ENCODE data around the gene ACSL3. TPM values are rescaled to one million over a fixed set of nuclear protein-coding genes. Genes with fewer than 3 reads are reported as not detected.

The ACSL3 gene
- total and polyA plus RNA-seq, 2 experiments from 2014 or later, result 108 to 148 TPM

DNA sequence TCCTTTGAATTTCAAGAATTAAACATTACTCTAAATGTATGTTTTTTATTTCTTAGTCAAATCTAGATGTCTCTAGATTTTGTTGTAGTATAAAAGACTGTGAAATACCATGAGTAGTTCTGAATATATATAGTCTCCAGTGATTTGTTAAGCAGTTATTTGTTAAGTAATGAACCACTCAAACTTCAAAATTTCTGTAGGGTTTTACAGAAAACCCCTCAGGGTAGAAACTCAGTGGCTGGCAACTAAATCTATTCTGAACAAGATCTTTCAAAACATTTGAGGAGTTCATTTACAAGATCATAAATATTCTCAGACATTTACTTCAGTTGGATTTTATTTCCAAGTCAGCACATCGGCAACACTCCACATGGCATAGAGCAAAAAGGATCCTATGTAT lies 35.8 kb upstream of the ACSL3 start:
- Histone ChIP-seq H3K9me3 (ENCODE audit: low read depth) (no peaks in the 10 kb centered on the region), H3K27me3 (no peaks in the 10 kb centered on the region), H3K4me1 (ENCODE audit: low read depth) (peaks cover 3% of the 10 kb centered on the region), H3K27ac (no peak overlapping the region), H3K36me3 (no peaks in the 10 kb centered on the region), H3K4me3 (no peak overlapping the region)
- no peak for DNase-seq (ENCODE audit: low read depth in 1 of 2, low spot score in 1 of 2)
- TF ChIP-seq, protein P1, sequence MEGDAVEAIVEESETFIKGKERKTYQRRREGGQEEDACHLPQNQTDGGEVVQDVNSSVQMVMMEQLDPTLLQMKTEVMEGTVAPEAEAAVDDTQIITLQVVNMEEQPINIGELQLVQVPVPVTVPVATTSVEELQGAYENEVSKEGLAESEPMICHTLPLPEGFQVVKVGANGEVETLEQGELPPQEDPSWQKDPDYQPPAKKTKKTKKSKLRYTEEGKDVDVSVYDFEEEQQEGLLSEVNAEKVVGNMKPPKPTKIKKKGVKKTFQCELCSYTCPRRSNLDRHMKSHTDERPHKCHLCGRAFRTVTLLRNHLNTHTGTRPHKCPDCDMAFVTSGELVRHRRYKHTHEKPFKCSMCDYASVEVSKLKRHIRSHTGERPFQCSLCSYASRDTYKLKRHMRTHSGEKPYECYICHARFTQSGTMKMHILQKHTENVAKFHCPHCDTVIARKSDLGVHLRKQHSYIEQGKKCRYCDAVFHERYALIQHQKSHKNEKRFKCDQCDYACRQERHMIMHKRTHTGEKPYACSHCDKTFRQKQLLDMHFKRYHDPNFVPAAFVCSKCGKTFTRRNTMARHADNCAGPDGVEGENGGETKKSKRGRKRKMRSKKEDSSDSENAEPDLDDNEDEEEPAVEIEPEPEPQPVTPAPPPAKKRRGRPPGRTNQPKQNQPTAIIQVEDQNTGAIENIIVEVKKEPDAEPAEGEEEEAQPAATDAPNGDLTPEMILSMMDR (IDR thresholded peaks at IDR 0.05; ENCODE audit: low read depth, low read length), result no peak

DNA sequence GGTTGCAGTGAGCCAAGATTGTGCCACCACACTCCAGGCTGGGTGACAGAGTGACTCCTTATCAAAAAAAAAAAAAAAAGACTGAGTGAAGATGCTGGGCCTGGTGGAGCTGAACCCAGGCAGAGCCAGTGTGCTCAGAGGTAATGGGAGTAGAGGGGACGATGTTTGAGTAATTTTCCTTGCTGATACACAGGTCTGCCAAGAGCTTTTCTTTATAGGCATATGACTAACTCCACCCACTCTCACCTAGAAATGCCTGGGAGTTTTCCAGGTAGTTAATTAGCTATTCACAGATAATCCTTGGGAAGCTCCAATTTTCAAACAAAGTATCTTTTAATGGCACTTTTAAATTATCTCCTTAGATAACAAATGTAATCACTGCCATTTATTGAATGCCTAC lies 33.4 kb upstream of the ACSL3 start:
- Histone ChIP-seq H3K4me1 (ENCODE audit: low read depth) (peaks cover 9% of the 10 kb centered on the region), H3K27me3 (no peaks in the 10 kb centered on the region), H3K27ac (no peak overlapping the region), H3K36me3 (no peaks in the 10 kb centered on the region), H3K9me3 (ENCODE audit: low read depth) (no peaks in the 10 kb centered on the region), H3K4me3 (no peak overlapping the region)
- TF ChIP-seq, protein P1 (IDR thresholded peaks at IDR 0.05; ENCODE audit: low read depth, low read length), result no peak
- DNase-seq (ENCODE audit: low read depth in 1 of 2, low spot score in 1 of 2), result no peak

DNA sequence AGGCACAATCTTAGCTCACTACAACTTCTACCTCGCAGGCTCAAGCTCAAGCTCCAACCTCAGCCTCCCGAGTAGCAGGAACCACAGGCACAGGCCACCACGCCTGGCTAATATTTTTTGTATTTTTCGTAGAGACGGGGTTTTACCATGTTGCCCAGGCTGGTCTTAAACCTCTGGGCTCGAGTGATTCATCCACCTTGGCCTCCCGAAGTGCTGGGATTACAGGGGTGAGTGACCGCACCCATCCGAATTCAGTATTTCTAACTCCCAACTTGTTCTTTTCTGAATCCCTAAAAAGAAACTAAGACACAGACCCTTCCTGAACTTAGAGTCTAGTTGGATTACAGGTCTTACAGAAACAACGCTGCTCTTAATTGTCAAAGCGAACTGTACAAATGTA lies 32.3 kb upstream of the ACSL3 start:
- TF ChIP-seq, protein P1 (IDR thresholded peaks at IDR 0.05; ENCODE audit: low read depth, low read length), result no peak
- H3K4me1 ChIP-seq (ENCODE audit: low read depth), result peaks cover 9% of the 10 kb centered on the region
- H3K9me3 ChIP-seq (ENCODE audit: low read depth), result no peaks in the 10 kb centered on the region
- H3K36me3 ChIP-seq, result no peaks in the 10 kb centered on the region
- H3K27ac ChIP-seq, result no peak overlapping the region
- H3K4me3 ChIP-seq, result no peak overlapping the region
- no peak for DNase-seq (ENCODE audit: low read depth in 1 of 2, low spot score in 1 of 2)
- no peaks in the 10 kb centered on the region for H3K27me3 ChIP-seq

DNA sequence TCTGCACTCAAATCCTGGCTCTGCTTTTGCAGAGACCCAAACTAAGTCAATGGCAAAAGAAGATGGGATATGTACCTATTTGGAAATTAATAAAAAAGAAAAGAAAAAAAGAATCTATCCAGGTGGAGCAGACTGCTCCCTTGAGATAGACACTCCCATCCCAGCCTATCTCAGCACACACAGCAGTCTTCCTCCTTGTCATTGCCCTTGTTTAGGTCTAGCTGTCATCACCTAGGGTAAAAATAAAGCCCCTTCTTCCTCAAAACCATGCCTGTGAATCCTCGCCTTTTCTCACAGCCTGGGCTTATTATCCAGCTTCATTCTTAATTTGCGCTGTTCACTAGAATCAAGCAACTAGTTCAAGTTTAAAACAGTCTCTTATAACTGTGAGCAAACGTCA lies 30.7 kb upstream of the ACSL3 start:
- Histone ChIP-seq H3K9me3 (ENCODE audit: low read depth) (no peaks in the 10 kb centered on the region), H3K27me3 (no peaks in the 10 kb centered on the region), H3K4me1 (ENCODE audit: low read depth) (peaks cover 9% of the 10 kb centered on the region), H3K4me3 (no peak overlapping the region), H3K27ac (peak overlapping the region; percentile 50), H3K36me3 (no peaks in the 10 kb centered on the region)
- TF ChIP-seq, protein P1 (IDR thresholded peaks at IDR 0.05; ENCODE audit: low read depth, low read length), result no peak
- no peak for DNase-seq (ENCODE audit: low read depth in 1 of 2, low spot score in 1 of 2)

DNA sequence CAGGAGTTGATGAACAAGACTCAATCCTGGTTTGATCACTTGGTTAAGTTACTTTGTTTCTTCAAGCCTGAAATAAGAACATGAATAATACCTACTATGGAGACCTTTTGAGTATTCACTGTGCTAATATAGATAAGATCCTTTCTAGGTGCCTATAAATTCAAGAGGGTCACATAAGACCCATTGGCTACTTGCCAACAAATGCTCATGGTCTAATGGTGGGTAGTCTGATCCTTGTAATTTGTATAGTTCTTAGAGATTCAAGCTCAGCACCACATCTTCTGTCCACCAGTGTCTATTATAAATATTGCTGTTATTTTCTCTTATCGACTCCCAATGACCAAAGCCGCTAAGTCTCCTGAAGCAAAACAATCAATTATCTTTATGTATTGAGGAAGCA lies 27.4 kb upstream of the ACSL3 start:
- no peaks in the 10 kb centered on the region for H3K27me3 ChIP-seq
- no peaks in the 10 kb centered on the region for H3K9me3 ChIP-seq (ENCODE audit: low read depth)
- TF ChIP-seq, protein P1 (IDR thresholded peaks at IDR 0.05; ENCODE audit: low read depth, low read length), result no peak
- no peak overlapping the region for H3K27ac ChIP-seq
- H3K4me3 ChIP-seq, result no peak overlapping the region
- peaks cover 9% of the 10 kb centered on the region for H3K4me1 ChIP-seq (ENCODE audit: low read depth)
- no peaks in the 10 kb centered on the region for H3K36me3 ChIP-seq
- no peak for DNase-seq (ENCODE audit: low read depth in 1 of 2, low spot score in 1 of 2)
